ENCODE results near the gene PLCD3.

GRCh38 chr17:45088741-45089140 lies 43.6 kb downstream of the PLCD3 start:
- TF ChIP-seq CTCF (IDR thresholded peaks at IDR 0.05 in 8 of 11, conservative IDR thresholded peaks at IDR 0.05 in 3 of 11) (no peak), POLR2A (IDR thresholded peaks at IDR 0.05) (no peak)
